Body of pancreas (tissue), 4 donors: ENCODE measurements around the gene POU2AF2. TPM values are rescaled to one million over a fixed set of nuclear protein-coding genes. Genes with fewer than 3 reads are reported as not detected.
A peak's percentile ranks its signal among the peaks of the same experiment; 100 is the strongest.

Source experiments
- ATAC-seq: fragments of 150-250 bp; one replicate; pipeline ENCODE4 v1.9.1; 2016
- DNase-seq, 4 donors: peaks; one replicate each; pipeline ENCODE4 v3.0.0-alpha.2; 2019
- H3K27ac ChIP-seq, 4 donors: fragments of 200-600 bp; sonication (generic); 1 replicate in 3 of 4; 2 replicates in 1 of 4; pipeline versions ENCODE4 v1.5.1 to v1.6.1; 2016 to 2019; ENCODE audit warnings: mild to moderate bottlenecking in 1 of 4, mixed read lengths in 1 of 4, moderate library complexity in 1 of 4
- H3K27me3 ChIP-seq, 2 donors: fragments of 200-600 bp; sonication (generic); one replicate each; pipeline ENCODE4 v1.6.0; 2016; ENCODE audit warnings: mild to moderate bottlenecking in 1 of 2
- H3K36me3 ChIP-seq, 2 donors: fragments of 200-600 bp; sonication (generic); replicated peaks in 1 of 2; 2 replicates each; pipeline ENCODE4 v1.5.1; 2016; ENCODE audit warnings: low read depth in 2 of 2; ENCODE audit not compliant: insufficient read depth in 1 of 2
- H3K4me1 ChIP-seq: fragments of 200-600 bp; sonication (generic); one replicate; pipeline ENCODE4 v1.6.0; 2016
- H3K4me3 ChIP-seq, 2 donors: fragments of 200-600 bp; sonication (generic); 1 replicate in 1 of 2; 2 replicates in 1 of 2; pipeline ENCODE4 v1.5.1; 2016 to 2019
- H3K9me3 ChIP-seq, 3 donors: fragments of 200-600 bp; sonication (generic); 1 replicate in 2 of 3; 2 replicates in 1 of 3; pipeline ENCODE4 v1.5.1; 2016
- POLR2A ChIP-seq, 3 donors: fragments of 450-650 bp; IDR thresholded peaks; one replicate each; pipeline ENCODE4 v1.6.1; 2016; ENCODE audit warnings: antibody characterized with exemption in 3 of 3, mild to moderate bottlenecking in 2 of 3
- WGBS, 2 donors: methylation state at CpG; one replicate each; pipeline ENCODE4 v1.1.5; 2017; 5-methylcytosine and 5-hydroxymethylcytosine counted together
- intact Hi-C: fragments of 100-400 bp; cut with DNase I; formaldehyde crosslinking; loops from one replicate; pipeline ENCODE4 v1.15.1; 2023
- total RNA-seq, 2 donors: library from RNA; depleted of rRNA; stranded (reverse); fragments of >200 nt; gene quantifications; one replicate each; pipeline ENCODE4 v1.1.0, GENCODE V29; 2016
- TF ChIP-seq, protein P1 (sequence below), 7 experiments: fragments of 450-650 bp in 4 of 7; fragments of 200-600 bp in 3 of 7; sonication (generic) in 3 of 7; IDR thresholded peaks; one replicate each; pipeline ENCODE4 v1.5.1; 2016 to 2019; ENCODE audit warnings: antibody characterized with exemption in 7 of 7

Gene POU2AF2
- total RNA-seq, 2 donors from 2014 or later: not detected

DNA sequence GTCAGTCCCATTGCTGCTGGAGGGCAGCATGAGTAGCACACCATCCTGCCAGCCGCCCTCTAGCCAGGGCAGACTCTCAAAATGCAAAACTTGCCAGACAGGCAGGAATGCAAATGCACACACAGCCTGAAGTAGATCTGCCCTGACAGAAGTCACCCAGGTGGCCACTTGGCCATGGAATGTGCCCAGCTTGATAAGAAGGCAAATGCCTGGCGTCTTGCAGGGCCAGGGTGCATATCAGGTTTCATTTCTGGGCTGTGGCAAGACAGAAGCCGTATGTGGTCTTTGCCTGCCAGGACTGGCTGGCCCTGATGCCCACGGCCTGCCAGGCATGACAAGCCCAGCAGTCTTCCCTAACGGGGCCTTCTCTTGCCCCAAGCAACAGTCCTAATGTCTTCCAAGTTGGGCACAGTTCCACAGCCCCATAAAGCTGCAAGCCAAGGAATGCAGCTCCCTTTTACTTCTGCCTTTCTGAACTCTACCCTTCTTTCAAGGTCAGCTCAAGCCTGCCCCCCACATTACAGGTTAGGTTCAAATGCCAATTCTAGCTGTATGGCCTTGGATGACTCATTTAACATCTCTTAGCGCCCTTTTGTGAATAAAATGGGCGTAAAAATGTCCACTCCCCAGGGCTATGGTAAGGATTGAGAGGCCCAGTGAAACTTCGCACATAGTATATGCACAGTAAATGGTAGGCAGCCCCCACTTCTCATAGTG is 82.5 kb downstream of the POU2AF2 start:
- H3K36me3 ChIP-seq: no peaks in the 10 kb centered on the region
- no peaks in the 10 kb centered on the region for H3K27me3 ChIP-seq
- peaks cover 67% of the 10 kb centered on the region for H3K4me1 ChIP-seq
- TF ChIP-seq, protein P1, sequence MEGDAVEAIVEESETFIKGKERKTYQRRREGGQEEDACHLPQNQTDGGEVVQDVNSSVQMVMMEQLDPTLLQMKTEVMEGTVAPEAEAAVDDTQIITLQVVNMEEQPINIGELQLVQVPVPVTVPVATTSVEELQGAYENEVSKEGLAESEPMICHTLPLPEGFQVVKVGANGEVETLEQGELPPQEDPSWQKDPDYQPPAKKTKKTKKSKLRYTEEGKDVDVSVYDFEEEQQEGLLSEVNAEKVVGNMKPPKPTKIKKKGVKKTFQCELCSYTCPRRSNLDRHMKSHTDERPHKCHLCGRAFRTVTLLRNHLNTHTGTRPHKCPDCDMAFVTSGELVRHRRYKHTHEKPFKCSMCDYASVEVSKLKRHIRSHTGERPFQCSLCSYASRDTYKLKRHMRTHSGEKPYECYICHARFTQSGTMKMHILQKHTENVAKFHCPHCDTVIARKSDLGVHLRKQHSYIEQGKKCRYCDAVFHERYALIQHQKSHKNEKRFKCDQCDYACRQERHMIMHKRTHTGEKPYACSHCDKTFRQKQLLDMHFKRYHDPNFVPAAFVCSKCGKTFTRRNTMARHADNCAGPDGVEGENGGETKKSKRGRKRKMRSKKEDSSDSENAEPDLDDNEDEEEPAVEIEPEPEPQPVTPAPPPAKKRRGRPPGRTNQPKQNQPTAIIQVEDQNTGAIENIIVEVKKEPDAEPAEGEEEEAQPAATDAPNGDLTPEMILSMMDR (IDR thresholded peaks at IDR 0.05): peak in 1 of 7 experiments; percentile 19
- peak in 1 of 3 donors; percentile 15 for TF ChIP-seq POLR2A (IDR thresholded peaks at IDR 0.05)
- H3K27ac ChIP-seq: peak overlapping the region; percentile 47 to 79 (median 62)
- 20 to 32% methylated on average over 7 to 8 of the region's 8 CpGs for WGBS, 2 donors
- H3K9me3 ChIP-seq: no peaks in the 10 kb centered on the region
- DNase-seq (peak; percentile 90 to 96 (median 96)), ATAC-seq (peak; percentile 96)
- H3K4me3 ChIP-seq: no peak overlapping the region
- intact Hi-C loops: no loop called here

DNA sequence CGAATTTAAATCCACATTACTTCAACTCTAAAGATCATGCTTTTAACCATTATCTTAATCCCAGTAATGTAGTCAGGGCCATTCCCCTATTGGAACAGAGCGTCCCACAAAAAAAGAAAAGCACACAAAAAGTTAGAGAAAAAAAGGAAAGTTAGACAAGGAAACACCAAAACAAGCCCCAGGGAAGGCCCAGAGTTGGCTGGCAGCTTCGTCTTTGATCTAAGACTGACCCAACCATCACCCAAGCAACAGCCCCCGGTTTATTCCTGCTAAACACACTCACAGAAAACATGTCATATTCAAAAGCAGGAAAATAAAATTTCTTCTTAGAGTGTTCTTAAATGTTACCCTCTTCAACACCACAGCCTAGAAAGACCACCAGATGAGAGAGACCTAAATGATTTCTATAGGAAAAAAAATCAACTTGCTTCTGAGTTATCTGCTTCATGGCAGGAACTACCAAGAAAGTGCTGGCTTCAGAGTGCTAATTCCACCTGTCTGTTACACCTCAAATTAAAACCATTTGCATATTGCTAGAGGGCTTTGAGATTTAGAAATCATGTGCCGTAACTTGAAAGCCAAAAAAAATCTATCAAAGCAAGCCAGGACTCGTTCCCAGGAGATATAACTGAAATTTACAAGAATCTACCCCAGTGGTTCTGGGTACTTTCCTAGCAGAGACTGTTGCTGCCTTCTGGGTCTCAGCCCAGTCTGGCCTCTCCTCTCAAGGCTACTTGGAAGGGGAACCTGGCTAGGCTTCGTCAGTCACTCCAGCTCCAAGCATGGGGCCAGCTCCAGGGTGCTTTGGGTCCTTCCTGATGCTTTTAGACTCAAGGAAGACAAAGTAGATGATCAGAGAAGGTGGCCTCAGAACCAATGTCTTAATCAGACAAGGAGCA is 84.0 kb downstream of the POU2AF2 start:
- DNase-seq: peak; percentile 56 to 76 (median 68)
- peak overlapping the region in 3 of 4 donors; percentile 11 to 79 (median 25) for H3K27ac ChIP-seq

DNA sequence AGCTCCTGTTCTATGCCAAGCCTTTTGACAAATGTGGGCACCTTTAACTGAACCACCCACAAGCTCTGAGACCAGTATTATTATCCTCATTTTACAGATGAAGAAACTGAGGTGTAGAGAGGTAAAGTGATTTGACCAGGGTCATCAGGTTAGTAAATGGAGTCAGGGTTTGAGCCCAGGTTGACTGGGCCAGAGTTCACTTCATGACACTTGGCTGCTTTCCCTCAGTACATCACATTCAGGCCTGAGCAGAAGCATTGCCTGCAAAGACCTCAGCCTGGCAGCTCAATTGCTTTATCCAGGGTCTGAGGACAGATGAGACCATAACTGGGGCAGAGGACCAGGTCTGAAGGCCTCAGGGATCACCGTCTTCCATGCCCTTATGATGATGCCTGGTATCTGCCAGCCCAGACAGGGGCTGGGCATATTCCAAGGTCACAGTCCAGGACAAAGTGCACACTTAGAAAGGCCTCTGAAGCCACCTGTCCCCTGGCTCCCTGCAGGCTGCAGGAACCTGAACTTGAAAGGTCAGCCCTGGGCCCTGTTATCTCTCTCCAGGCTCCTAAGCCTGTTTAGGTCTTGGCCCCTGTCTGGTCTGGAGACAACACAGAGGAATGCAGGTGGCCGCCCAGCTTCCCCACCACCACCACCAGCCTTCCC is 84.8 kb downstream of the POU2AF2 start:
- ATAC-seq: no peak
- intact Hi-C loops: no loop called here
- no peaks in the 10 kb centered on the region for H3K36me3 ChIP-seq
- WGBS, 2 donors: 50 to 65% methylated on average over 2 of the region's 2 CpGs
- no peak overlapping the region for H3K4me3 ChIP-seq
- TF ChIP-seq POLR2A (IDR thresholded peaks at IDR 0.05): no peak
- TF ChIP-seq, protein P1 (IDR thresholded peaks at IDR 0.05): no peak
- H3K27ac ChIP-seq: peak overlapping the region in 3 of 4 donors; percentile 11 to 79 (median 25)
- peaks cover 90% of the 10 kb centered on the region for H3K4me1 ChIP-seq
- no peaks in the 10 kb centered on the region for H3K27me3 ChIP-seq
- no peaks in the 10 kb centered on the region for H3K9me3 ChIP-seq
- DNase-seq: no peak

More for the DNA sequence above, 84.0 kb downstream of the POU2AF2 start:
- Histone ChIP-seq H3K9me3 (no peaks in the 10 kb centered on the region), H3K4me1 (peaks cover 82% of the 10 kb centered on the region), H3K27me3 (no peaks in the 10 kb centered on the region), H3K36me3 (no peaks in the 10 kb centered on the region), H3K4me3 (no peak overlapping the region)
- intact Hi-C loops: no loop called here
- WGBS, 2 donors: 47 to 50% methylated on average over 7 of the region's 7 CpGs
- no peak for TF ChIP-seq POLR2A (IDR thresholded peaks at IDR 0.05)
- TF ChIP-seq, protein P1 (IDR thresholded peaks at IDR 0.05): no peak
- ATAC-seq: no peak

DNA sequence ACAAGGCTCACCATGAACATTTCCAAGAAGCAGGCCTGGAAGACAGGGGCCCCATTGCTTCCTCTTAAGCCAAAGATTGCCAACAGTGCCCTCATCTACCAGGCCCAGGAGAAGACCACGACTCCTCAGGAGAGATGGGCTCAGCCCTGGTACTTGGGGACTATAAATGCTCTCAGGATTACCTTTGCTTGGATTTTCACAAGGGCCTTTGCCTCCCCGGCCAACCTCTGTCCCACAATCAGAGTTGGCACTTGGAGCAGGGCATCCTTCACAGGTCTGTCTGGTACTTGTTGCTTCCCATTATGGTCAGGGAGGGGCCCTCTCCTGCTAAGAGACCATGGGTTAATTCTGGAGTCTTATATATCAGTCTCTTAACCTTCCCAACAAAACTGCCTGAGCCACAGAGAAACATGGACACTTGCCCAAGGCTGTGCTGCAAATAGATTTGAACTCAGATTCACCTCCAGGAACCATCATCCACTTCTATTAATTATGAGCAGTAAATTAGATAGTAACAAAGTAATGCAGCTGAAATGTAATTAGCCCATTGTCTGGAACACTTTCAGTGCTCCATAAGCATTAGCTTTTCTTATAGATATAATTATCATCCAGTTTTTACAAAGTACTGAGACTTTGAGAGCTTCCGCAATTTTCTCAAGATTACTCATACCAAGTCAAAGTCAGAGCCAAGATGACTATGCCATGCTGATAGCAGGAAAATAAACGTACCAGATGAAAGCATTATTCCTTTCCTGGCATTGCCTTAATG is 86.4 kb downstream of the POU2AF2 start:
- 35 to 37% methylated on average over 4 of the region's 4 CpGs for WGBS, 2 donors
- peaks cover 99% of the 10 kb centered on the region for H3K4me1 ChIP-seq
- intact Hi-C loops: no loop called here

More for the DNA sequence above, 86.4 kb downstream of the POU2AF2 start:
- TF ChIP-seq, protein P1 (IDR thresholded peaks at IDR 0.05): no peak
- no peak for TF ChIP-seq POLR2A (IDR thresholded peaks at IDR 0.05)
- no peak for ATAC-seq
- Histone ChIP-seq H3K4me3 (no peak overlapping the region), H3K27me3 (no peaks in the 10 kb centered on the region), H3K9me3 (no peaks in the 10 kb centered on the region), H3K36me3 (no peaks in the 10 kb centered on the region), H3K27ac (peak overlapping the region; percentile 12 to 57 (median 36))
- DNase-seq: no peak
